Tracheal epithelial cell (primary cell): ENCODE measurements around the gene TAF11L14. TPM values are rescaled to one million over a fixed set of nuclear protein-coding genes. Genes with fewer than 3 reads are reported as not detected.

Experiments
- total RNA-seq: library from RNA; depleted of rRNA; stranded (reverse); fragments of >200 nt; gene quantifications from 2 replicates; pipeline ENCODE4 v1.2.1, GENCODE V29; 2014

Gene TAF11L14
- total RNA-seq: not detected in 2 replicates

DNA sequence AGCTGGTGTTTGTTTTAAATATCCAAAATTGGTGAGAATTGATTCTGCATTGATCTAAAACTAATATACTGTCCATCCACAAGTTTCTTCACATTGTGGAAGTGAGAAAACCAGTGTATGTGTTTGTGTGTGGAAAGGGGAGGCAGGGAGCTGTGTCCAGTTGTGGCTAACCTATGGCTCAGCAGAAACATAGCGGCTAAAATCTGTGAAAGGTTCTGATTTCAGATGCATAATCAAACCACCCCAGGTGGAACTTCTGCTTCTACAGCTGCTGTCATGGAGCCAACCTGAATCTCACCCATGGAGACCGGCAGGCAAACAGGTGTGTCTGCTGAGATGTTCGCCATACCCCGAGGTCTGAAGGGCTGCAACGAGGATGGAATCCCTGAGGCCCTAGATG is at the start of gene TAF11L14:
TSS of gene TAF11L14 (plus strand) at position 301 of the 400 bp plus-strand sequence.

DNA sequence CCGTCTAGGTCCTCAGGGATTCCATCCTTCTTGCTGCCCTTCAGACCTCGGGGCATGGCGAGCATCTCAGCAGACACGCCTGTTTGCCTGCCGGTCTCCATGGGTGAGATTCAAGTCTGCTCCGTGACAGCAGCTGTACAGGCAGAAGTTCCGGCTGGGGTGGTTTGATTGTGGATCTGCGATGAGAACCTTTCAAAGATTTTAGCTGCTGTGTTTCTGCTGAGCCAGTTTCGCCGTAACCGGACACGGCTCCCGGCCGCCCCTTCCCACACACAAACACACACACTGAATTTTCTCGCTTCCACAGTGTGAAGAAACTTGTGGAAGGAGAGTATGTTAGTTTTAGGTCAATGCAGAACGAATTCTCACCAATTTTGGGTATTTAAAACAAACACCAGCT is 48.6 kb upstream of the TAF11L14 start, which contains the start of gene TAF11L7:
TSS of gene TAF11L7 (minus strand) at position 101 of the 400 bp plus-strand sequence.

DNA sequence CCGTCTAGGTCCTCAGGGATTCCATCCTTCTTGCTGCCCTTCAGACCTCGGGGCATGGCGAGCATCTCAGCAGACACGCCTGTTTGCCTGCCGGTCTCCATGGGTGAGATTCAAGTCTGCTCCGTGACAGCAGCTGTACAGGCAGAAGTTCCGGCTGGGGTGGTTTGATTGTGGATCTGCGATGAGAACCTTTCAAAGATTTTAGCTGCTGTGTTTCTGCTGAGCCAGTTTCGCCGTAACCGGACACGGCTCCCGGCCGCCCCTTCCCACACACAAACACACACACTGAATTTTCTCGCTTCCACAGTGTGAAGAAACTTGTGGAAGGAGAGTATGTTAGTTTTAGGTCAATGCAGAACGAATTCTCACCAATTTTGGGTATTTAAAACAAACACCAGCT is 43.4 kb upstream of the TAF11L14 start, which contains the start of gene TAF11L8:
TSS of gene TAF11L8 (minus strand) at position 101 of the 400 bp plus-strand sequence.

DNA sequence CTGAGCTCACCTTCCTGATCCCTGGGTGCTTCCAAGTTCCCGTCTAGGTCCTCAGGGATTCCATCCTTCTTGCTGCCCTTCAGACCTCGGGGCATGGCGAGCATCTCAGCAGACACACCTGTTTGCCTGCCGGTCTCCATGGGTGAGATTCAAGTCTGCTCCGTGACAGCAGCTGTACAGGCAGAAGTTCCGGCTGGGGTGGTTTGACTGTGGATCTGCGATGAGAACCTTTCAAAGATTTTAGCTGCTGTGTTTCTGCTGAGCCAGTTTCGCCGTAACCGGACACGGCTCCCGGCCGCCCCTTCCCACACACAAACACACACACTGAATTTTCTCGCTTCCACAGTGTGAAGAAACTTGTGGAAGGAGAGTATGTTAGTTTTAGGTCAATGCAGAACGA is 40.0 kb upstream of the TAF11L14 start, which contains the start of gene TAF11L9:
TSS of gene TAF11L9 (minus strand) at position 140 of the 400 bp plus-strand sequence.

DNA sequence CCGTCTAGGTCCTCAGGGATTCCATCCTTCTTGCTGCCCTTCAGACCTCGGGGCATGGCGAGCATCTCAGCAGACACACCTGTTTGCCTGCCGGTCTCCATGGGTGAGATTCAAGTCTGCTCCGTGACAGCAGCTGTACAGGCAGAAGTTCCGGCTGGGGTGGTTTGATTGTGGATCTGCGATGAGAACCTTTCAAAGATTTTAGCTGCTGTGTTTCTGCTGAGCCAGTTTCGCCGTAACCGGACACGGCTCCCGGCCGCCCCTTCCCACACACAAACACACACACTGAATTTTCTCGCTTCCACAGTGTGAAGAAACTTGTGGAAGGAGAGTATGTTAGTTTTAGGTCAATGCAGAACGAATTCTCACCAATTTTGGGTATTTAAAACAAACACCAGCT is 36.5 kb upstream of the TAF11L14 start, which contains the start of gene TAF11L10:
TSS of gene TAF11L10 (minus strand) at position 101 of the 400 bp plus-strand sequence.

DNA sequence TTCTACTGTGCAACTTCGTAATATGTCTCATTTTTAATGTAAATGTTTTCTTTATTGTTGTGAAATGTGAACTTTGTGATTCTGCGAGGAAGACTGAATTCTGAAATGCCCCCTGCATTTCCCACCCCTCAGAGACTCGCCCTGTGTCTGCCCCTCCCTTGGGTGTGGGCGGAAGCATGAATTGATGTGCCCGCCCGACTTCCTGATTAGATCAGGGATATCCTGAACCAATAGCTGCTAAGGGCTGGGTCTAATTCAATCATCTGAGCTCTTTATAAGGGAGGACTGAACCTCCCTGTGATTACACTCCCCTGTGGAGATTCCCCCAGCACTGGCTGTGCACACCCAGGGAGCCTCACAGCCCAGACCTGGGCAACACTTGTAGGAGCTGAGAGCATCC is 30.4 kb upstream of the TAF11L14 start, which contains the start of gene TAF11L11:
TSS of gene TAF11L11 (plus strand) at position 304 of the 400 bp plus-strand sequence.

DNA sequence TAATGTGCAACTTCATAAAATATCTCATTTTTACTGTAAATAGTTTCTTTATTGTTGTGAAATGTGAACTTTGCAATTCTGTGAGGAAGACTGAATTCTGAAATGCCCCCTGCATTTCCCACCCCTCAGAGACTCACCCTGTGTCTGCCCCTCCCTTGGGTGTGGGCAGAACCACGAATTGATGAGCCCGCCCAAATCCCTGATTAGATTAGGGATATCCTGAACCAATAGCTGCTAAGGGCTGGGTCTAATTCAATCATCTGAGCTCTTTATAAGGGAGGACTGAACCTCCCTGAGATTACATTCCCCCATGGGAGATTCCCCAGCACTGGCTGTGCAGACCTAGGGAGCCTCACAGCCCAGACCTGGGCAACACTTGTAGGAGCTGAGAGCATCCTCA is 24.2 kb upstream of the TAF11L14 start, which contains the start of gene TAF11L12:
TSS of gene TAF11L12 (plus strand) at position 301 of the 400 bp plus-strand sequence.

DNA sequence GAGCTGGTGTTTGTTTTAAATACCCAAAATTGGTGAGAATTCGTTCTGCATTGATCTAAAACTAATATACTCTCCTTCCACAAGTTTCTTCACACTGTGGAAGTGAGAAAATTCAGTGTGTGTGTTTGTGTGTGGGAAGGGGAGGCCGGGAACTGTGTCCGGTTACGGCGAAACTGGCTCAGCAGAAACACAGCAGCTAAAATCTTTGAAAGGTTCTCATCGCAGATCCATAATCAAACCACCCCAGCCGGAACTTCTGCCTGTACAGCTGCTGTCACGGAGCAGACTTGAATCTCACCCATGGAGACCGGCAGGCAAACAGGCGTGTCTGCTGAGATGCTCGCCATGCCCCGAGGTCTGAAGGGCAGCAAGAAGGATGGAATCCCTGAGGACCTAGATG is 2.5 kb upstream of the TAF11L14 start, which contains the start of gene TAF11L13:
TSS of gene TAF11L13 (plus strand) at position 301 of the 400 bp plus-strand sequence.

Other genes with a start within 250 kb of the TAF11L14 start
- gene TAF11L2, start 136.2 kb upstream of the TAF11L14 start, total RNA-seq: not detected in 2 replicates
- not detected in 2 replicates for gene TAF11L3, start 116.1 kb upstream of the TAF11L14 start, total RNA-seq
- gene TAF11L4, start 112.7 kb upstream of the TAF11L14 start, total RNA-seq: not detected in 2 replicates
- gene TAF11L5, start 109.2 kb upstream of the TAF11L14 start, total RNA-seq: not detected in 2 replicates
- not detected in 2 replicates for gene TAF11L6, start 105.8 kb upstream of the TAF11L14 start, total RNA-seq
- gene TAF11L7, start 48.7 kb upstream of the TAF11L14 start, total RNA-seq: not detected in 2 replicates
- not detected in 2 replicates for gene TAF11L8, start 43.5 kb upstream of the TAF11L14 start, total RNA-seq
- not detected in 2 replicates for gene TAF11L9, start 40.1 kb upstream of the TAF11L14 start, total RNA-seq
- not detected in 2 replicates for gene TAF11L10, start 36.6 kb upstream of the TAF11L14 start, total RNA-seq
- gene TAF11L11, start 30.3 kb upstream of the TAF11L14 start, total RNA-seq: 0.24 TPM in 1 of 2 replicates, not detected in the other
- 0.48 and 1.3 TPM in 2 replicates for gene TAF11L12, start 24.1 kb upstream of the TAF11L14 start, total RNA-seq
- not detected in 2 replicates for gene TAF11L13, start 2.4 kb upstream of the TAF11L14 start, total RNA-seq